ENCODE measurements around the gene COBLL1. TPM values are rescaled to one million over a fixed set of nuclear protein-coding genes. Genes with fewer than 3 reads are reported as not detected.

COBLL1 gene
- total RNA-seq, 1 donor from 2014 or later: 33.0 TPM

GRCh38 chr2:164821338-164821737 lies 20.3 kb downstream of the COBLL1 start:
- DNase-seq (ENCODE audit: low read depth): no peak
- no peak overlapping the region for H3K4me3 ChIP-seq (ENCODE audit: low read depth, low read length)
- TF ChIP-seq CTCF (conservative IDR thresholded peaks at IDR 0.05; ENCODE audit: low read depth, low read length): no peak

DNA sequence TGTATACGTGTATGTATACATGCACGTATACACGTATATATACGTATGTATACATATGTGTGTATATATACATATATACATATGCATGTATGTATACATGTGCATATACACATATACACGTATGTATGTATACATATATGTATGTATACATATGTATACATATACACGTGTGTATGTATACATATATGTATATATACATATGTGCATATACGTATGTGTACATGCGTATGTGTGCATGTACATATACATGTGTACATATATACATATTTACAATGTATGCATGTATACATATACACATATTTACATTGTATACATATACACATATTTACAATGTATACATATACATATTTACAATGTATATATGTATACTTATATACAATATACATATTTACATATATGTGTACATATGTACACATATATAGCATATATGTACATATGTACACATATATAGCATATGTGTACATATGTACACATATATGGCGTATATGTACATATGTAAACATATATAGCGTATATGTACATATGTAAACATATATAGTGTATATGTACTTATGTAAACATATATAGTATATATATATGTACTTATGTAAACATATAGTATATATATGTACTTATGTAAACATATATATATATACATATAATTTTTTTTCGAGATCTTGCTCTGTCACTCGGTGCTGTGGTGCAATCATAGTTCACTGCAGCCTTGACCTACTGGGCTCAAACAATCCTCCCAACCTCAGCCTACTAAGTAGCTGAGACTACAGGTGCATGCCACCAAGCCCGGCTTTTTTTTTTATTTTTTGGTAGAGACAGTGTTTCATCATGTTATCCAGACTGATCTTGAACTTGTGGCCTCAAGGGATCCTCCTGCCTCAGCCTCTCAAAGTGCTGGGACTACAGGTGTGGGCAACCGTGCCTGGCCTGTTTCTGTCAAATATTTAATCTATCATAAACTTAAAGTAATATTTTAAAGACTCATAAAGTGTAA lies 23.2 kb downstream of the COBLL1 start:
- no peak overlapping the region for H3K4me3 ChIP-seq (ENCODE audit: low read depth, low read length)
- TF ChIP-seq CTCF (conservative IDR thresholded peaks at IDR 0.05; ENCODE audit: low read depth, low read length): no peak
- DNase-seq (ENCODE audit: low read depth): no peak

- TF ChIP-seq CTCF (conservative IDR thresholded peaks at IDR 0.05; ENCODE audit: low read depth, low read length): no peak
- H3K4me3 ChIP-seq (ENCODE audit: low read depth, low read length): no peak overlapping the region
- DNase-seq (ENCODE audit: low read depth): no peak
These were observed 24.7 kb downstream of the COBLL1 start for GRCh38 chr2:164816900-164817299.

DNA sequence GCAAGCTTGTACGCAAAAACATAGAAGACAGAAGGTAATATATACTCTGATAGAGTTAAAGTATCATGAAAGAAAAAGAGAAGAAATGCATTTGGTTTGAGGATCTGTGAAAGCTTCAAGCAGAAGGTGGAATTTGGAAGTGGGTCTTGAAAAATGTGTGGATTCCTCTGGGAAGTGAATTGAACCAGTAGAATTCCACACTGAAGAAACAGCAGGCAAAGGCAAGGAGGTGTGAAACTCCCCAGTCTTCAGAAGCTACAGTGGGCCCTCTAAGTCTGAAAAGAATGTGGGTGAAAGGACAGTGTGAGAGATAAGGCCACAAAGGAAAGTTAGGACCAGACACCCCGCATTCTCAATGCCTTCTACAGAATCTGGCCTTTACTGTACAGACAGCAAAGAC lies 25.6 kb downstream of the COBLL1 start:
- no peak overlapping the region for H3K4me3 ChIP-seq (ENCODE audit: low read depth, low read length)
- DNase-seq (ENCODE audit: low read depth): no peak
- no peak for TF ChIP-seq CTCF (conservative IDR thresholded peaks at IDR 0.05; ENCODE audit: low read depth, low read length)

DNA sequence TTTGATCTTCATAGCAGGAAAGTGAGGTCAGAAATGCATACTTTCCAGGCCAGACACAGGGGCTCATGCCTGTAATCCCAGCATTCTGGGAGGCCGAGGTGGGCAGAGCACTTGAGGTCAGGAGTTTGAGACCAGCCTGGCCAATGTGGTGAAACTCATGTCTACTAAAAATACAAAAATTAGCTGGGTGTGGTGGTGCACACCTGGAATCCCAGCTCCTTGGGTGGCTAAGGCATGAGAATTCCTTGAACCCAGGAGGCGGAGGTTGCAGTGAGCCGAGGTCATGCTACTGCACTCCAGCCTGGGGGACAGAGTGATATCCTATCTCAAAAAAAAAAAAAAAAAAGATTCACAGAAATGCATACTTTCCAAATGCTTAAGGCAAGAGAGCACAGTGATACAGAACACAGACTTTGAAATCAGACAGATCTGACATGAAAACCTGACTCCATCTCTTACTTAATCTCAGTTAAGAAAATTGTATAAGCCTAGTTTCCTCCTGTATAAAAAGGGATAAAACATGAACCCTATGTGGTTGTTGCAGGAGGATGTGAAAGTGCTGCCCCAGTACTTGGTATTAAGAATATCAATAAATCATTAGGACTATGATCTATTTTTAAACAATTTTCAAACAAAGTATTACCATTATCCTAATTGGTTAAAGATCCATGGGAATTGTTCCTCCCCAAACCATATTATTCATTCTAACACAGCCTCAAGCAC lies 26.4 kb downstream of the COBLL1 start:
- no peak for TF ChIP-seq CTCF (conservative IDR thresholded peaks at IDR 0.05; ENCODE audit: low read depth, low read length)
- no peak for DNase-seq (ENCODE audit: low read depth)
- no peak overlapping the region for H3K4me3 ChIP-seq (ENCODE audit: low read depth, low read length)

GRCh38 chr2:164813535-164813934 lies 28.1 kb downstream of the COBLL1 start:
- no peak overlapping the region for H3K4me3 ChIP-seq (ENCODE audit: low read depth, low read length)
- no peak for TF ChIP-seq CTCF (conservative IDR thresholded peaks at IDR 0.05; ENCODE audit: low read depth, low read length)
- no peak for DNase-seq (ENCODE audit: low read depth)

Data from epithelial cell of proximal tubule (primary cell).